ENCODE results near the gene ZNF234. TPM values are rescaled to one million over a fixed set of nuclear protein-coding genes. Genes with fewer than 3 reads are reported as not detected.
"Not testable (repeated sequence)": the region's sequence is repeated elsewhere in the genome, so short reads cannot be mapped to it uniquely, and the experiment has no call there.

The ZNF234 gene
- total and polyA plus RNA-seq, 2 donors (not counting 1 experiment from before 2014, with no cell fraction given) = 5.7 to 13.9 TPM

GRCh38 chr19:44202470-44202869, 61.1 kb downstream of the ZNF234 start:
- H3K4me2 ChIP-seq (ENCODE audit: extremely low read depth, insufficient read depth, low read length) = no peak overlapping the region
- no peaks in the 10 kb centered on the region for H4K20me1 ChIP-seq (ENCODE audit: control insufficient read depth, extremely low read depth, insufficient read depth, low read length)
- no peaks in the 10 kb centered on the region for H3K9me3 ChIP-seq (ENCODE audit: control insufficient read depth, insufficient read depth, low read depth, low read length)
- no peaks in the 10 kb centered on the region for H3K4me1 ChIP-seq (ENCODE audit: control insufficient read depth, extremely low read depth, insufficient read depth, low read length)
- peak in 1 of 2 donors; percentile 68 for DNase-seq (ENCODE audit: low read depth in 2 of 2)
- no peak overlapping the region for H3K9ac ChIP-seq (ENCODE audit: insufficient read depth, low read length)
- TF ChIP-seq CTCF (conservative IDR thresholded peaks at IDR 0.05 in 1 of 2, IDR thresholded peaks at IDR 0.05 in 1 of 2; ENCODE audit: low read depth in 1 of 2, low read length in 2 of 2) (no peak), EZH2 (IDR thresholded peaks at IDR 0.05; ENCODE audit: low read length, missing control alignments) (no peak)
- H3K79me2 ChIP-seq (ENCODE audit: control insufficient read depth, insufficient read depth, low read length) = no peaks in the 10 kb centered on the region
- no peak overlapping the region for H2AFZ ChIP-seq (ENCODE audit: low read length)
- no peak overlapping the region for H3K27ac ChIP-seq (ENCODE audit: insufficient read depth, low read length)
- no peak overlapping the region for H3K4me3 ChIP-seq (replicated peaks in 1 of 4; ENCODE audit: control extremely low read depth in 1 of 4, insufficient read depth in 1 of 4, low read depth in 3 of 4, low read length in 4 of 4)
- no peaks in the 10 kb centered on the region for H3K27me3 ChIP-seq (ENCODE audit: control insufficient read depth, insufficient read depth, low read length)
- H3K36me3 ChIP-seq (ENCODE audit: control insufficient read depth, insufficient read depth, low read length) = no peaks in the 10 kb centered on the region

DNA sequence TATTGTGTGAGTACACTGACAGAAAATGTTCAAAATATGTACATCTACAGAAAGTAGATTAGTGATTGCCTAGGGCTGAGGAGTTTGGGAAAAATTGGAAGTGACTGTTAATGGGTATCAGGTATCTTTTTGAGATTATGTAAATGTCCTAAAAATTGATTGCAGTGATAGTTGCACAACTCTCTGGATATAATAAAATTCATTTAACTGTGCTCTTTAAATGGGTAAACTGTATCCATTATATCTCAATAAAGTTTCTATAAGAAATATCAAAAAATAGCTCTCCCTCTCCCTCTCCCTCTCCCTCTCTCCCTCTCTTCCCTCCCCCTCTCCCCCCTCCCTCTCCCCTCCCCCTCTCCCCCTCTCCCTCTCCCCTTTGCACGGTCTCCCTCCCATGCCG, 61.6 kb downstream of the ZNF234 start:
- no peaks in the 10 kb centered on the region for H3K36me3 ChIP-seq (ENCODE audit: control insufficient read depth, insufficient read depth, low read length)
- H3K9me3 ChIP-seq (ENCODE audit: control insufficient read depth, insufficient read depth, low read depth, low read length) = no peaks in the 10 kb centered on the region
- H3K27me3 ChIP-seq (ENCODE audit: control insufficient read depth, insufficient read depth, low read length) = no peaks in the 10 kb centered on the region
- no peaks in the 10 kb centered on the region for H3K4me1 ChIP-seq (ENCODE audit: control insufficient read depth, extremely low read depth, insufficient read depth, low read length)
- H4K20me1 ChIP-seq (ENCODE audit: control insufficient read depth, extremely low read depth, insufficient read depth, low read length) = no peaks in the 10 kb centered on the region
- no peak overlapping the region for H3K27ac ChIP-seq (ENCODE audit: insufficient read depth, low read length)
- no peak overlapping the region for H3K4me3 ChIP-seq (replicated peaks in 1 of 4; ENCODE audit: control extremely low read depth in 1 of 4, insufficient read depth in 1 of 4, low read depth in 3 of 4, low read length in 4 of 4)
- no peaks in the 10 kb centered on the region for H3K79me2 ChIP-seq (ENCODE audit: control insufficient read depth, insufficient read depth, low read length)
- DNase-seq (ENCODE audit: low read depth in 2 of 2) = no peak
- H3K4me2 ChIP-seq (ENCODE audit: extremely low read depth, insufficient read depth, low read length) = no peak overlapping the region
- no peak for TF ChIP-seq CTCF (conservative IDR thresholded peaks at IDR 0.05 in 1 of 2, IDR thresholded peaks at IDR 0.05 in 1 of 2; ENCODE audit: low read depth in 1 of 2, low read length in 2 of 2)
- TF ChIP-seq EZH2 (IDR thresholded peaks at IDR 0.05; ENCODE audit: low read length, missing control alignments) = no peak
- no peak overlapping the region for H3K9ac ChIP-seq (ENCODE audit: insufficient read depth, low read length)
- H2AFZ ChIP-seq (ENCODE audit: low read length) = no peak overlapping the region

DNA sequence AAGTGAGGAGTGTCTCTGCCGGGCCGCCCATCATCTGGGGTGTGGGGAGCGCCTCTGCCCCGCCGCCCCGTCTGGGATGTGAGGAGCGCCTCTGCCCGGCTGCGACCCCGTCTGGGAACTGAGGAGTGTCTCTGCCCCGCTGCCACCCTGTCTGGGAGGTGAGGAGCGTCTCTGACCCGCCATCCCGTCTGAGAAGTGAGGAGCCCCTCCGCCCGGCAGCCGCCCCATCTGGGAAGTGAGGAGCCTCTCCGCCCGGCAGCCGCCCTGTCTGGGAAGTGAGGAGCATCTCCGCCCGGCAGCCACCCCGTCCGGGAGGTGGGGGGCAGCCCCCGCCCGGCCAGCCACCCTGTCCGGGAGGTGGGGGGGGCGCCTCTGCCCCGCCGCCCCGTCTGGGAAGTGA, 62.5 kb downstream of the ZNF234 start:
- not testable (repeated sequence) for H4K20me1 ChIP-seq (ENCODE audit: control insufficient read depth, extremely low read depth, insufficient read depth, low read length); H3K4me3 ChIP-seq (replicated peaks in 1 of 4; ENCODE audit: control extremely low read depth in 1 of 4, insufficient read depth in 1 of 4, low read depth in 3 of 4, low read length in 4 of 4); H3K4me1 ChIP-seq (ENCODE audit: control insufficient read depth, extremely low read depth, insufficient read depth, low read length); H3K9me3 ChIP-seq (ENCODE audit: control insufficient read depth, insufficient read depth, low read depth, low read length); H2AFZ ChIP-seq (ENCODE audit: low read length); H3K79me2 ChIP-seq (ENCODE audit: control insufficient read depth, insufficient read depth, low read length); H3K9ac ChIP-seq (ENCODE audit: insufficient read depth, low read length); H3K27ac ChIP-seq (ENCODE audit: insufficient read depth, low read length); DNase-seq (ENCODE audit: low read depth in 2 of 2); H3K4me2 ChIP-seq (ENCODE audit: extremely low read depth, insufficient read depth, low read length); H3K36me3 ChIP-seq (ENCODE audit: control insufficient read depth, insufficient read depth, low read length); H3K27me3 ChIP-seq (ENCODE audit: control insufficient read depth, insufficient read depth, low read length)
